Glomerular endothelial cell (primary cell): ENCODE measurements around the gene TNFRSF1B. TPM values are rescaled to one million over a fixed set of nuclear protein-coding genes. Genes with fewer than 3 reads are reported as not detected.

Source experiments
- DNase-seq: peaks from one replicate; pipeline ENCODE4 v3.0.0-alpha.2; 2011; ENCODE audit warnings: low read depth, low spot score; ENCODE audit errors: extremely low read depth
- total RNA-seq: library from RNA; depleted of rRNA; stranded (reverse); fragments of >200 nt; gene quantifications from 2 replicates; pipeline ENCODE4 v1.2.3, GENCODE V29; 2015

The TNFRSF1B gene
- total RNA-seq, 1 donor from 2014 or later, result 31.9 TPM

DNA sequence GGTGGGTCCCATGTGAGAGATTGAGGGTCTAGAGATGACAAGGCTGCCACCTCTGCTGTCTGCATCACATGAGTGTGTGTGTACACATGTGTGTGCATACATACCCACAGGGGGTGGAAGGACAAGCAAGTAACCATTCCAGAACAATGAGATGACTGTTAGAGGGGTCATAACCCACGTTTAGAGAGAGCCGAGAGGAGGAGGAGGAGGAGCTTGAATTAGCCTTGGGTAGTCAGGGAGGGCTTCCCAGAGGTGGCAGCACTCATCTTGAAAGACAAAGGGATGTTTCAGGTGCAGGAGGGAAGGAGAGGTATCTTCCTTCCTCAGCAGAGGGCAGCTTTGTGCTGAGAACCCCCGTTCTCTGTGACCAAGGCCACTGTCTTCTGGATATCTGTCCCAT, 21.3 kb downstream of the TNFRSF1B start:
- DNase-seq, result no peak

GRCh38 chr1:12188657-12189327, 22.0 kb downstream of the TNFRSF1B start:
- no peak for DNase-seq

- no peak for DNase-seq
These were observed 22.5 kb downstream of the TNFRSF1B start for GRCh38 chr1:12189328-12189682.

DNA sequence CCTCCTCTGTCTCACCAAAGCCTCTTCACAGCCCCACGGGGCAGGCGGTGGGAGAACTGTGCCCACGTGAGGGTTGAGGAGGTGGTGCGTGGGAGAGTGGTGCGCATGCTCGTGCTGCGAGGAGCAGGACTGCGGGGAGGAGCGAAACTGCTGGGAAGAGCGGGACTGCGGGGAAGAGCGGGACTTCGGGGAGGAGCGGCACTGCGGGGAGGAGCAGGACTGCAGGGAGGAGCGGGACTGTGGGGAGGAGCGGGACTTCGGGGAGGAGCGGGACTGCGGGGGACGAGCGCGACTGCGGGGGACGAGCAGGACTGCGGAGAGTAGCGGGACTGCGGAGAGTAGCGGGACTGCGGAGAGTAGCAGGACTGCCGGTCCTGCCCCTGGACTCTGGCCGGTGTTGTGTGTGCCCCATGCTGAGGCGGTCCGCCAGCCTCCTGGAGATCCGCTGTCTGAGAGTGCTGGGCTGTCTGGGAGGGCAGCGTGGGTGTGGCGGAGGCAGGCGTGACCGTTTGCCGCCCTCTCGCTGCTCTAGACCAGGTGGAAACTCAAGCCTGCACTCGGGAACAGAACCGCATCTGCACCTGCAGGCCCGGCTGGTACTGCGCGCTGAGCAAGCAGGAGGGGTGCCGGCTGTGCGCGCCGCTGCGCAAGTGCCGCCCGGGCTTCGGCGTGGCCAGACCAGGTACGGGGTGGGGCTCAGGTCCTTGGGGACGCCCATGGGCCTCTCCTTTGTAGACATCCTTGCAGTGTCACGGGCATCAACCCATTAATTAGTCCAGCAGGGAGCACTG, 24.6 kb downstream of the TNFRSF1B start:
- DNase-seq, result no peak

GRCh38 chr1:12194666-12195216, 27.9 kb downstream of the TNFRSF1B start:
- no peak for DNase-seq

DNA sequence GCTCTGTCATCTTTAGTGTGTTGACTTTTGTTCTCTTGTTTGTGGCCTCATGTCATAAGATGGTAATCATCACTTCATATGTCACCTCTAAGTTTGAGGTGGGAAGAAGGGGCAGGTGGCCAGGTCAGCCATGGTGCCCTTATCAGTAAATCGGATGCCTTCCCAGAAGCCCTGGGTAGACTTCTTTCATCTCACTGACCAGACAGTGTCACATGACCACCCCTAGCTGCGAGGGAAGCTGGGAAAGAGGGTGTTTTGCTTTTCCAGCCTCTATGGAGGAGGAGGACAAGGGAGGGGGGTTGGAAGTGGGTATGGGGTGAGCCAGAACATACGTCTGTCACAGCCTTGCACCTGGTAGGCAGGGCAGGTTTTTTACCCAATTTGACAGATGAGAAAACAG, 28.6 kb downstream of the TNFRSF1B start:
- DNase-seq, result no peak

GRCh38 chr1:12196641-12197482, 30.1 kb downstream of the TNFRSF1B start:
- no peak for DNase-seq

- no peak for DNase-seq
These were observed 30.7 kb downstream of the TNFRSF1B start for GRCh38 chr1:12197483-12197880.

- DNase-seq, result no peak
These were observed 33.4 kb downstream of the TNFRSF1B start for GRCh38 chr1:12200208-12200607.

DNA sequence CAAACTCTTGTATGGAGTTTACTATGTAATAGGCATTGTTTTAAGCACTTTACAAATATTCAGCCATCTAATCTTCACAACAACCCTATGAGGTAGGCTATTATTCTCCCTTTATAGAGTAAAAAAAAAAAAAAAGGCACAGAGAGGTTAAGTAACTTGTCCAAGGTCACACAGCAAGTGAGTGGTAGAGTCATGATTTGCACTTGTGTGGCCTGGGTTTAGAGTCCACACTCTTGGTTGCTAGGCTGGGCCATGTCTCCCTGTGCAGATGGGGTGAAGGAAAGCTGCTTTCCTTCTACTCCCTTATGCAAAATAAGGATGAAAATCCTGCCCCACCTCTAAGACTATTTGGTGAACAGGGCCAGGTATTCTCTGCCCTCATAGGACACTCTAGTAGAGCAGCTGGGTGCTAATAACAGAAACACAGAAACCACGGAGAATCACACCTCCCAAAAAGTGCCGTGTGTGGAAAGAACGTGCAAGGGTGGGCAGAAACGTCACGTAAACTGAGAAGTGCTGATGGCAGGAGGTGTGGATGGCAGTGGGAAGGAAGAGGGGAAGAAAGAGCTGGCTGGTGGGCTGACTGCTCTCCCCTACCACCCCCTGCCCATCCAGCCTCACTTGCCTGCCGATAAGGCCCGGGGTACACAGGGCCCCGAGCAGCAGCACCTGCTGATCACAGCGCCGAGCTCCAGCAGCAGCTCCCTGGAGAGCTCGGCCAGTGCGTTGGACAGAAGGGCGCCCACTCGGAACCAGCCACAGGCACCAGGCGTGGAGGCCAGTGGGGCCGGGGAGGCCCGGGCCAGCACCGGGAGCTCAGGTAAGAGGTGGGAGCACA, 34.8 kb downstream of the TNFRSF1B start:
- DNase-seq, result no peak

- DNase-seq, result no peak
These were observed 35.4 kb downstream of the TNFRSF1B start for GRCh38 chr1:12202190-12202497.

GRCh38 chr1:12202577-12202976, 35.8 kb downstream of the TNFRSF1B start:
- no peak for DNase-seq

DNA sequence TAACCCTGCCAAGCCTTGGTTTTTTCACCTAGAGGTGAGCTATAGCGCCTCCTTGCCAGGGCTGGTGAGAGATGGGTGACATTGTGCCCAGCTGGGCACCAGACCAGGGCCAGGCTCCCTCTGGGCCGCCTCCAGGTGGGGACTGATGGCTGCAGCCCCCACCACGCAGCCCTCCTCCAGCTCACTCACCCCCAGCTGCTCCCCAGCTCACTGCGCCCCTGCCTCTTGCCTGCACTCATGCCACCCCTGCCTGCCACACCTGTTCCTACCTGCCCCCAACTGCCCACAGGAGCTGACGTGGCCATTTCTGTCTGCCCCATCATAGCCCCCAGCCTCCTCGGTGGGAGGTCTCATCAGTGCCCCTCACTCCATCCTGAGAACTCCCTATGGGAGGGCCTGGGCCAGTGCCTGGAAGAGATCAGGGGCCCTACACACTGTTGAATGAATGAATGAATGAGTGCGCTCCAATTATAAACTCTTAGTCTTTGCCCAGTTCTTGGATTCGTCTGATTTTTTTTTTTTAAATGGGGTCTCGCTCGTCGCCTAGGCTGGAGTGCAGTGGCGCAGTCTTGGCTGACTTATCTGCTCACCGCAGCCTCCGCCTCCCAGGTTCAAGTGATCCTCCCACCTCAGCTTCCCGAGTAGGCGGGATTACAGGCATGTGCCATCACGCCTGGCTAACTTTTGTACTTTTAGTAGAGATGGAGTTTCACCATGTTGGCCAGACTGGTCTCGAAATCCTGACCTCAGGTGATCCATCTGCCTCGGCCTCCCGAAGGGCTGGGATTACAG, 36.6 kb downstream of the TNFRSF1B start:
- DNase-seq, result no peak

DNA sequence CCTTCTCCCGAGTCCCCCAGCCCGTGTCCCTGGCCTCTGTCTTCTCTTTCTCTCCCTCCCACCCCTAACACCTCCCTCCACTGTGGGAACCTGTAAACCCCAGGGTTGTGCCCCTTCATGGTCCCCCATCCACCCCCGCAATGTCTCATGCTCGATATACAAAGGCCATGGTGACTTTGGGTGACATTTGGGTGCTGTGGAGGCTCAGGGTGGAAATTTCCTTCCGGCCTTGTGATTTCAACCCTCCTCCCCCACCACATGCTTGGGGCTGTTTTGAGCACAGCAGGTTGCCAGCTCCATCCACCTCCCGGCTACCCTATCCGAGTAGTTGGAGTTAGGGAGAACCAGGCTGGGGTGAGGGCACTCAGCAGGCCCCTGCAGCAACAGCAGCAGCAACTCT, 37.3 kb downstream of the TNFRSF1B start:
- DNase-seq, result no peak

- DNase-seq, result no peak
These were observed 38.2 kb downstream of the TNFRSF1B start for GRCh38 chr1:12204754-12205658.

DNA sequence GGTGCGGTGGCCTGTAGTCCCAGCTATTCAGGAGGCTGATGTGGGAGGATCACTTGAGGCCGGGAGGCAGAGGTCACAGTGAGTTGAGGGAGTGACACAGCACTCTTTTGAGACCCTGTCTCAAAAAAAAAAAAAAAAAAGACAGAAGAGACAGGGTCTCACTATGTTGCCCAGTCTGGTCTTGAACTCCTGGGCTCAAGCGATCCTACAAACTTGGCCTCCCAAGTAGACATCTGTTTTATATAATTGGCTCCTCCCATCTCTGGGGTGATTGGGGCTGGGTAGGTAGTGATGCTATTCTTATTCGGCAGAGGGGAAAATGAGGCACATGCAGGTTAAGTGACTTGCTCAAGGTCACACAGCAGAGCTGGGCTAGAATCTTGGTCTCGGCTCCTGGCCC, 39.4 kb downstream of the TNFRSF1B start:
- no peak for DNase-seq

DNA sequence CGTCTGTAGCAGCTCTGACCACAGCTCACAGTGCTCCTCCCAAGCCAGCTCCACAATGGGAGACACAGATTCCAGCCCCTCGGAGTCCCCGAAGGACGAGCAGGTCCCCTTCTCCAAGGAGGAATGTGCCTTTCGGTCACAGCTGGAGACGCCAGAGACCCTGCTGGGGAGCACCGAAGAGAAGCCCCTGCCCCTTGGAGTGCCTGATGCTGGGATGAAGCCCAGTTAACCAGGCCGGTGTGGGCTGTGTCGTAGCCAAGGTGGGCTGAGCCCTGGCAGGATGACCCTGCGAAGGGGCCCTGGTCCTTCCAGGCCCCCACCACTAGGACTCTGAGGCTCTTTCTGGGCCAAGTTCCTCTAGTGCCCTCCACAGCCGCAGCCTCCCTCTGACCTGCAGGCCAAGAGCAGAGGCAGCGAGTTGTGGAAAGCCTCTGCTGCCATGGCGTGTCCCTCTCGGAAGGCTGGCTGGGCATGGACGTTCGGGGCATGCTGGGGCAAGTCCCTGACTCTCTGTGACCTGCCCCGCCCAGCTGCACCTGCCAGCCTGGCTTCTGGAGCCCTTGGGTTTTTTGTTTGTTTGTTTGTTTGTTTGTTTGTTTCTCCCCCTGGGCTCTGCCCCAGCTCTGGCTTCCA, 40.1 kb downstream of the TNFRSF1B start:
- DNase-seq, result no peak

GRCh38 chr1:12208271-12208670, 41.5 kb downstream of the TNFRSF1B start:
- no peak for DNase-seq
